ENCODE data around the gene EVC.

- TF ChIP-seq POLR2A (IDR thresholded peaks at IDR 0.05) = no peak
- TF ChIP-seq, protein P1, sequence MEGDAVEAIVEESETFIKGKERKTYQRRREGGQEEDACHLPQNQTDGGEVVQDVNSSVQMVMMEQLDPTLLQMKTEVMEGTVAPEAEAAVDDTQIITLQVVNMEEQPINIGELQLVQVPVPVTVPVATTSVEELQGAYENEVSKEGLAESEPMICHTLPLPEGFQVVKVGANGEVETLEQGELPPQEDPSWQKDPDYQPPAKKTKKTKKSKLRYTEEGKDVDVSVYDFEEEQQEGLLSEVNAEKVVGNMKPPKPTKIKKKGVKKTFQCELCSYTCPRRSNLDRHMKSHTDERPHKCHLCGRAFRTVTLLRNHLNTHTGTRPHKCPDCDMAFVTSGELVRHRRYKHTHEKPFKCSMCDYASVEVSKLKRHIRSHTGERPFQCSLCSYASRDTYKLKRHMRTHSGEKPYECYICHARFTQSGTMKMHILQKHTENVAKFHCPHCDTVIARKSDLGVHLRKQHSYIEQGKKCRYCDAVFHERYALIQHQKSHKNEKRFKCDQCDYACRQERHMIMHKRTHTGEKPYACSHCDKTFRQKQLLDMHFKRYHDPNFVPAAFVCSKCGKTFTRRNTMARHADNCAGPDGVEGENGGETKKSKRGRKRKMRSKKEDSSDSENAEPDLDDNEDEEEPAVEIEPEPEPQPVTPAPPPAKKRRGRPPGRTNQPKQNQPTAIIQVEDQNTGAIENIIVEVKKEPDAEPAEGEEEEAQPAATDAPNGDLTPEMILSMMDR (IDR thresholded peaks at IDR 0.05) = no peak
These were observed 42.4 kb downstream of the EVC start for GRCh38 chr4:5753366-5753765.
